GM19452 (cell line): ENCODE results near the gene RPL36AL.
"Not testable (repeated sequence)": the region's sequence is repeated elsewhere in the genome, so short reads cannot be mapped to it uniquely, and the experiment has no call there.

Experiments
- ATAC-seq: cut with Tn5 transposase; IDR thresholded peaks from one replicate; pipeline ENCODE4 v1.9.1; 2021; ENCODE audit not compliant: unreplicated experiment

RPL36AL gene

DNA sequence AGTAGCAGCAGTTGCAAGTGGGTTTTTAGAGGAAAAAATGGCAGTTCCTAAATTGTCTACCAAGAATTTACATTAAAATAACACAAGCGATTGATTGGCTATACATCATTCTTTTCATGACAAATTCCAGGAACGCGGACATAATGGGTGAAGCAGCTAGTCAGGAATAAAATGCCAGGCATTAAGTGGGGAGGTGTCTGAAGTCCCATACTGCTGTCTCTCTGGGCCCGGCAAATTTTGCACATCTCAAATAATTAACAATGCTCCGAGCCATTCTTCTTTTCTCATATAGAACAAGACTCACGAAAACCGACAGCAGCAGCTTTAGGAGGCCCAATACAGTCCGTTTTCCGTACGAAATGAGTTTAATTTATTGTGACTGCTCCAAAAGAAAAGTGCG, 696 bp downstream of the RPL36AL start:
- ATAC-seq: no peak

DNA sequence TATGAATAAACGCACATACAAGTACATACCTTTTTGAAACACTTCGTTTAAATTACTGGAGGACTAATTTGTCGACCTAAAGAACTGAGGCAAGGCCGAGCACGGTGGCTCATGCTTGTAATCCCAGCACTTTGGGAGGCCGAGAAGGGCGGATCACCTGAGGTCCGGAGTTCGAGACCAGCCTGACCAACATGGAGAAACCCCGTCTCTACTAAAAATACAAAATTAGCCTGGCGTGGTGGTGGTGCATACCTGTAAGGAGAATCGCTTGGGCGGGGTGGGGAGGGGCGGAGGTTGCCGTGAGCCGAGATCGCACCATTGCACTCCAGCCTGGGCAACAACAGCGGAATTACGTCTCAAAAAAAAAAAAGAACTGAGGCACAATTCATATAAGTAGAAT, 1.2 kb downstream of the RPL36AL start:
- ATAC-seq: not testable (repeated sequence)

- ATAC-seq: no peak
These were observed 2.4 kb downstream of the RPL36AL start for GRCh38 chr14:49617852-49618519.

DNA sequence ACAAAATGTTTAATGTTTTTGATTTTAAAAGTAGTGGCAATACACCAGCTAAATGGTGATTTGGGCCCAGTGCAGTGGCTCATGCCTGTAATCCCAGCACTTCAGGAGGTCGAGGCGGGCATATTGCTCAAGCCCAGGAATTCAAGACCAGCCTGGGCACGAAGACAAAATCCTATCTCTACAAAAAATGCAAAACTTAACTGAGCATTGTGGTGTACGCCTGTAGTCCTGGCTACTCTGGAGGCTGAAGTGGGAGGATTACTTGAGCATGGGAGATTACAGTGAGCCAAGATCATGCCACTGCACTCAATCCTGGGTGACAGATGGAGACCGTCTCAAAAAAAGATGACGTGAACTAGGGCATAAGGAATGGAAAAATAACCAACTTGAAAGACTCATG, 4.7 kb downstream of the RPL36AL start:
- no peak for ATAC-seq

DNA sequence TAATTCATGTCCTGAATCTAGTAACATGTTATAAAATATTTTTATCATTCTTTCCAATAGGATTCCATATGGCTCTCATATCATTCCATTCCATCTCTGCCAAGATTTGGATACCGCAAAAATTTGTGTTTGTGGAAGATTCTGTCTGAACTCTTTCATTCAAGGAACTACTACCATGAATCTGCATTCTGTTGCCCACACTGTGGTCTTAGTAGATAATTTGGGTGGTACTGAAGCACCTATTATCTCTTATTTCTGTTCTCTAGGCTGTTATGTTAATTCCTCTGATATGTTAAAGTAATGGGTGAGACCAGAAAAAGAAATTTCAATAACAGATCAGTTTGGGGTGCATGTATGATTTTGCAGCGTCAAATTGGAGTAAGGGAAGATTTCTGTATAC, 6.2 kb downstream of the RPL36AL start:
- no peak for ATAC-seq

- no peak for ATAC-seq
These were observed 7.8 kb downstream of the RPL36AL start for GRCh38 chr14:49612671-49613070.

DNA sequence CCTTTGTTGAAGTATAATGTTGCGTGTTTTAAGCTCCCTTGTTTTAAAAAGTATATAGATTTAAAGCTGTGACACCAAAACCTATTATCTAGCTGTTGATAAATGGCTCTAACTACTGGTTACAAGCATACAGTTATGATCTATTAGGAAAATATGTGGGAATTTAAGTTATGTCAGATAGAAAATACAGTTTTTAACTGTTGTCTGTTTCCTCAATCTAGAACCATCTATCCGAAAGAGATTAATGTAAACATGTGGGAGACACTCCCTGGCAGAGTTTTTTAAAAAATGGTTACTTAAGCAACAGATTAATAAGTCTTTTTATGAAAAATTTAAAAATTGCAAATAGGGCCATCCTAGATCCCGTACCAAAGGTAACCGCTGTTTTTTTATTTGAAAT, 8.2 kb downstream of the RPL36AL start:
- ATAC-seq: no peak

DNA sequence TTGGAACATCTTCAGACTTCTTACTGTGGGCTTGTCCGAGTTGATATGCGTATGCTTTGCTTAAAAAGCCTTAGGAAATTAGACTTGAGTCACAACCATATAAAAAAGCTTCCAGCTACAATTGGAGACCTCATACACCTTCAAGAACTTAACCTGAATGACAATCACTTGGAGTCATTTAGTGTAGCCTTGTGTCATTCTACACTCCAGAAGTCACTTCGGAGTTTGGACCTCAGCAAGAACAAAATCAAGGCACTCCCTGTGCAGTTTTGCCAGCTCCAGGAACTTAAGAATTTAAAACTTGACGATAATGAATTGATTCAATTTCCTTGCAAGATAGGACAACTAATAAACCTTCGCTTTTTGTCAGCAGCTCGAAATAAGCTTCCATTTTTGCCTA, 12.8 kb downstream of the RPL36AL start:
- no peak for ATAC-seq

- peak; percentile 62 for ATAC-seq
These were observed 21.7 kb downstream of the RPL36AL start, which contains the start of gene LRR1 for GRCh38 chr14:49598485-49599300. Gene LRR1 (plus strand): TSS chr14:49598940. CDS start chr14:49599021, 81 bp downstream.

GRCh38 chr14:49598189-49598484, 22.3 kb downstream of the RPL36AL start:
- ATAC-seq: peak; percentile 2

DNA sequence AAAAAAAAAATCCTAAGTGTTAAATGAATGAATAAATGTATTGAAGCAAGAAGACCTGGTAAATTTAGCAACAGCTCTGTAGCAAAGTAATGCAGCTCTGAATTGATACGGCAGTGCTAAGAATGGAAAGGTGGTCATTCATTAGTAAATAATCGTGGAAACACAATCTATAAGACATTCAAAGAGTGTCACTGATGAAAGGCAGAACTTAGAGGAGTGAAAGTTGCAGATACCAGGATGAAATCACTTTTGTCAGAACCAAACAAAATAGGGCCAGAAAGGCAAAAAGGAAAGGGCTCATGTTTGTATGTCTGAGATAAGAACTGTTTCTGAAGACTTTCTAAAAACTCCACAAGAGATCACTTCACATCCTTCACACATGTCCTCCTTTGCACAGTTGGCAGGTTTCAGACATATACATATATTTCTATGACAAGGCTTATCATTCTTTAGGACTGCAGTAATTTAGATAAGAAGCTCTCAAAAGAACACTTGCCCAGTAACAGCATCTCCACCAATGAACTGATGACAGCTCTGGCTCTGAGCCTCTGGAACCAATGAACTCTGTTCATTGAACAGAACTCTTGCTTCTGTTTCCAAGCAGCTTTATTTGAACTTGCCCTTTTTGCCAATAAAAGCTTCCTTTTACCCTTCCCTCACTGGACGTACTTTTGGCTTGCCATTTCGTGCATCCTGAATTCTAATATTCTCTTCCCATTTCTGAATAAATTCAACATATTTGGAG, 25.9 kb downstream of the RPL36AL start:
- ATAC-seq: no peak

DNA sequence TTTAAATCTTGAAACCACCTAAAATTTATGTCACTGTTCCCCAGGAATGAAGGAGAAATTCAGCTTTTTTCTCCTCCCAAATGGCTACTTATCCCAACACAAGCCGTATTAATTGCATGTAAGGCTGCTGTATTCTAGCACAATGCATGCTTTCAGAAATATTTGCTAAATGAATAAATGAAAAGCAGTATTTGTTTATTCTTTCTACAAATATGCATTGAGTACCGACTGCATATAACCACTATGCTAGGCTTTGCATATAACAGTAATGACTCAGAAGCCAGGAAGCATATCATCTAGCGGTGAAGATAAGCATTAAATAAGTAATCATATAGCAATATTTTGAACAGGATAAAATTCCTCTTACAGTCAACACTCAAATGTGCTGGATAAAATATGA, 27.4 kb downstream of the RPL36AL start:
- ATAC-seq: no peak

DNA sequence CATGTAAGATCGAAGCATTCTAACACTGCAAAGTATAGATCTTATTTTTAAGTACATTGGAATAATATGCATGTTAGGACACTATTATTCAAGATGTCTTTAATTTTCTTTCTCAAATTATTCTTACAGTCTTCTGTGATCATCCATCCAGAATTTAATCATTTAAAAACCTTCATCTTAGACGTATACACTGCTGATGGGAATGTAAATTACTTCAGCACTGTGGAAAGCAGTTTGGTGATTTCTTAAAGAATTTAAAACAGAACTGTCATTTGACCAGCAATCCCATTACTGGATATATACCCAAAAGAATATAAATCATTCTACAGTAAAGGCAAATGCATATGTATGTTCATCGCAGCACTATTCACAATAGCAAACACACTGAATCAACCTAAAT, 31.0 kb downstream of the RPL36AL start:
- no peak for ATAC-seq

GRCh38 chr14:49586673-49587460, 33.6 kb downstream of the RPL36AL start:
- ATAC-seq: peak; percentile 34

DNA sequence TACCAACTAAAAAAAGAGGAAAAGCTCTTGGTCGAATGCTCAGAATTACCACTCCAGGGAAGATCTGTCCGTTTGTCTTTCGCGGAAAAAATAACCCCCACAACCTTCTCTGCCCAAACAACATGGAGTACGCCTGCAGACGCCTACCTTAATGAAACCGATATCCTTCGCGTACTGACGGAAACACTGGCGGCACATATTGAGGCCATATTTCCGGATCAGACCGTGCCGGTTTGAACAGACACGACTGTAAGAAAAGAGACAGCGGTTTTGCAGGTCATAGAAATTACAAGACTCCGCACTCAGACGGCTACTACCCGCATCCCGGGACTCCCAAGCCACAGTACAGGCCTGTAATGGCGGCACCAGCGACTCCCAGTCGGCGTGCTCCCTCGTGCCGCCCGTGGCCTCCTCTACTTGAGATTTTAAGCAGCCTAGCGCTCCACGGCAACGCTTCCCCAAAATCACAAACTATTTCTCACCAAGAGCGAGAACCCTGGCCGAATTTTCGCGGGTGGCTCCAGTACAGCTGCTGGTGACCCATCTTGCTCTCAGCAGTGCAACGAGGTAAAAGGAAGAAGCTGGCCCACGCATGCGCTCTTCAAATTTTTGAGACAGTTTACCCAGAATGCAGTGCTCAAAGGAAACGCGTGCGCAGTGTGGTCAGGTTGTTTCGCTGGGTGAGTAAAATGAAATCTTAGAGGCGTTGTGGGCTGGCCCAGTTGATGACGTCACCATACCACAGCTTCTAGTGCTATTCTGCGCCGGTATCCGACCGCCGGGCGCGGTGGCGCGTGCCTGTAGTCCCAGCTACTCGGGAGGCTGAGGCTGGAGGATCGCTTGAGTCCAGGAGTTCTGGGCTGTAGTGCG, 34.4 kb downstream of the RPL36AL start, which contains the start of gene RPS29:
Gene RPS29 (minus strand): TSS at position 578 of the 870 bp plus-strand sequence. CDS start 34 bp downstream, at position 544.
- peak; percentile 86 for ATAC-seq

DNA sequence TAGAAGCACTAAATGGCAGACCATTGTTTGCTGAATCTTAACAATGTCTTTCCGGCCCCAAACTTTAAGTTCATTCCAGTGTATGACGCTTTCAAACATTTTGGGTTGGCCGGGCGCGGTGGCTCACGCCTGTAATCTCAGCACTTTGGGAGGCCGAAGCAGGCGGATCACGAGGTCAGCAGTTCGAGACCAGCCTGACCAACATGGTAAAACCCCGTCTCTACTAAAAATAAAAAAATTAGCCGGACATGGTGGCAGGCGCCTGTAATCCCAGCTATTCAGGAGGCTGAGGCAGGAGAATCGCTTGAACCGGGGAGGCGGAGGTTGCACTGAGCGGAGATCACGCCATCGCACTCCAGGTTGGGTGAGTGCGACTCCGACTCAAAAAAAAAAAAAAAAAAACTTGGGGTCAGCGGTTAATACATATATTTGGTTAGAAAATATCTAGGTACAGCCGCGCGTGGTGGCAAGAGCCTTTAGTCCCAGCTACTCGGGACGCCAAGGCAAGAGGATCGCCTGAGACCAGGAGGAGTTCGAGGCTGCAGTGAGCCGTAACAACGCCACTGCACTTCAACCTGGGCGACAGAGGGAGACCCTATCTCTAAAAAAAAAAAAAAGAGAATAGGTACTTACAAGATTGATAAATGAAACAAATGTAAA, 35.3 kb downstream of the RPL36AL start:
- ATAC-seq: not testable (repeated sequence)

DNA sequence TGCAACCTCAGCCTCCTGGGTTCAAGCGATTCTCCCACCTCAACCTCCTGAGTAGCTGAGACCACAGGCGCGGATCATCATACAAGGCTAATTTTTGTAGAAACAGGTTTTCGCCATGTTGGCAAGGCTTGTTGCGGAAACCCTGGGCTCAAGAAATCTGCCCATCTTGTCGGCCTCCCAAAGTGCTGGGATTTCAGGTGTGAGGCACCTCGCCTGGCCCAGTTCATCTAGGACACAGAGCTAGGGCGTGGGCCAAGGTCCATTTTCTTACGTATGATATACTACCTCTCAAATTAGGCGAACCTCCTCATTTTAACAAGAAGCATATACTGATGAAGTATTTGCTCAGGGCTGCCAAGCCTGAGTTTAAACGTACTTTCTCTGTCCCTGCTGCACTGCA, 36.4 kb downstream of the RPL36AL start:
- ATAC-seq: no peak

- no peak for ATAC-seq
These were observed 36.8 kb downstream of the RPL36AL start for GRCh38 chr14:49583629-49584028.
